Activated naive CD4-positive, alpha-beta T cell (primary cell): ENCODE measurements around the gene PCDHGA6.
A peak's percentile ranks its signal among the peaks of the same experiment; 100 is the strongest.
"Not testable (repeated sequence)": the region's sequence is repeated elsewhere in the genome, so short reads cannot be mapped to it uniquely, and the experiment has no call there.

Source experiments
- DNase-seq, 4 experiments: peaks; one replicate each; lab custom pipeline; 2025; lab: John Stamatoyannopoulos, UW

PCDHGA6 gene

DNA sequence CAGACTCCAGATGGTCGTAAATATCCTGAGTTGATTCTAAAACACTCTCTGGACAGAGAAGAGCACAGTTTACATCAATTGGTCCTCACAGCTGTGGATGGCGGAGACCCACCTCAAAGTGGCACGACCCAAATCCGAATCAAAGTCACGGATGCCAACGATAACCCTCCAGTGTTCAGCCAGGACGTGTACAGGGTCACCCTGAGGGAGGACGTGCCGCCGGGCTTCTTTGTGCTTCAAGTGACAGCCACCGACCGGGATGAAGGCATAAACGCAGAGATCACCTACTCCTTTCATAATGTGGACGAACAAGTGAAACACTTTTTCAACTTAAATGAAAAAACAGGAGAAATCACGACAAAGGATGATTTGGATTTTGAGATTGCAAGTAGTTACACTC lies 13.0 kb upstream of the PCDHGA6 start:
- DNase-seq: no peak

DNA sequence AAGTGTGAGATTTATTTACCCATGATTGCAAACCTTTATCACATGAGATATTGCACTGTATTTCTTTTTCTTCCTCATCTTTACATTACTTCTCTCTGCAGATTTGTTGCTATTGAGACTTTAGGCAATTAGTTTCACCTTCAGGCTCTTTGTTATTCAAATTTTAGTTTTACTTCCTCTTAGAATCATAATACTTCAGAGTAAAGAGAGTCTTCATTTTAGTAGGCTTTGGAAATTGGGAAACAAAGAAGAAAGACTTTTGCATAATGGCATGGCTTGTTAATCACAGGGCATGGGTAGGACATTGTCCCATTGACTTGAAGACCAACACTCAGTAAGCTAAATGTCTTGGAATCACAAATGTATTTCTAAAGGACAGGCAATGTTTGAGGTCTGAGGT lies 11.0 kb upstream of the PCDHGA6 start:
- no peak for DNase-seq

DNA sequence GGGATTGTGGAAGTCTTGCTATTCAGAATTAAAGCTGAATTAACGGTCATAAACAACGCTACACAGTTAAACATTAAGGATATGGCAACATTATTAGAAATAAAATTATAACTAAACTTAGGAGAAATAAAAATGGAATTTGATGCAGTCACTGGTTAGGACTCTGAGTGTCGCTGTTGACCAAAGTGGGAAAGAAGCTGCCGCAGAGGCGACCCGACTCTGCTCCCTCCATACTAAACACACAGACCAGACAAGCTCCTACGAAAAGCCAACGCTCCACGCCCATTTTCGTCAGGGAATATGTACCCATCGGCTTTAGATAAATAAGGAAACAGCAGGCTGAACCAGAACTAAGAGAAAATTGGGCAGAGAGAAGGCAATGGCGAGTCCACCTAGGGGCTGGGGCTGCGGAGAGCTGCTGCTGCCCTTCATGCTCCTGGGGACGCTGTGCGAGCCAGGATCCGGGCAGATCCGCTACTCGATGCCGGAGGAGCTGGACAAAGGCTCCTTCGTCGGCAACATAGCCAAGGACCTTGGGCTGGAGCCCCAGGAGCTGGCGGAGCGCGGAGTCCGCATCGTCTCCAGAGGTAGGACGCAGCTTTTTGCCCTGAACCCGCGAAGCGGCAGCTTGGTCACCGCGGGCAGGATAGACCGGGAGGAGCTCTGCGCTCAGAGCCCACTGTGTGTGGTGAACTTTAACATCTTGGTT lies 9.6 kb upstream of the PCDHGA6 start, which contains the start of gene PCDHGA5:
TSS of gene PCDHGA5 (plus strand) at position 211 of the 709 bp plus-strand sequence. CDS start at position 380, 169 bp downstream.
- DNase-seq: no peak

DNA sequence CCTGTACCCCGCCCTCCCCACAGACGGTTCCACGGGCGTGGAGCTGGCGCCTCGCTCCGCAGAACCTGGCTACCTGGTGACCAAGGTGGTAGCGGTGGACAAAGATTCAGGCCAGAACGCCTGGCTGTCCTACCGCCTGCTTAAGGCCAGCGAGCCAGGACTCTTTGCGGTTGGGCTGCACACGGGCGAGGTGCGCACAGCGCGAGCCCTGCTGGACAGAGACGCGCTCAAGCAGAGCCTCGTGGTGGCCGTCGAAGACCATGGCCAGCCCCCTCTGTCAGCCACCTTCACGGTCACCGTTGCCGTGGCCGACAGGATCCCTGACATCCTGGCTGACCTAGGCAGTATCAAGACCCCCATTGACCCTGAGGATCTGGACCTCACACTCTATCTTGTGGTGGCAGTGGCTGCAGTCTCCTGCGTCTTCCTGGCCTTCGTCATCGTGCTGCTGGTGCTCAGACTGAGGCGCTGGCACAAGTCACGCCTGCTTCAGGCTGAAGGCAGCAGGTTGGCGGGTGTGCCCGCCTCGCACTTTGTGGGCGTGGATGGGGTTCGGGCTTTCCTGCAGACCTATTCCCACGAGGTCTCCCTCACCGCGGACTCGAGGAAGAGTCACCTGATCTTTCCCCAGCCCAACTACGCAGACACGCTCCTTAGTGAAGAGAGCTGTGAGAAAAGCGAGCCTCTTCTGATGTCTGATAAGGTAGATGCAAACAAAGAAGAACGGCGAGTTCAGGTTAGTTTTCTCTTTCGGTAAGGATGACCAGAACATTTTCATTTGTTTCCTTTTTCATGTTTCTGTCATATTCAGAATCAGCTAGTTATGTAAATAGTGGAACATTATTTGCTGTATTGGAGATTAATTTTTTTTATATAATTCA lies 7.4 kb upstream of the PCDHGA6 start:
- DNase-seq: no peak

DNA sequence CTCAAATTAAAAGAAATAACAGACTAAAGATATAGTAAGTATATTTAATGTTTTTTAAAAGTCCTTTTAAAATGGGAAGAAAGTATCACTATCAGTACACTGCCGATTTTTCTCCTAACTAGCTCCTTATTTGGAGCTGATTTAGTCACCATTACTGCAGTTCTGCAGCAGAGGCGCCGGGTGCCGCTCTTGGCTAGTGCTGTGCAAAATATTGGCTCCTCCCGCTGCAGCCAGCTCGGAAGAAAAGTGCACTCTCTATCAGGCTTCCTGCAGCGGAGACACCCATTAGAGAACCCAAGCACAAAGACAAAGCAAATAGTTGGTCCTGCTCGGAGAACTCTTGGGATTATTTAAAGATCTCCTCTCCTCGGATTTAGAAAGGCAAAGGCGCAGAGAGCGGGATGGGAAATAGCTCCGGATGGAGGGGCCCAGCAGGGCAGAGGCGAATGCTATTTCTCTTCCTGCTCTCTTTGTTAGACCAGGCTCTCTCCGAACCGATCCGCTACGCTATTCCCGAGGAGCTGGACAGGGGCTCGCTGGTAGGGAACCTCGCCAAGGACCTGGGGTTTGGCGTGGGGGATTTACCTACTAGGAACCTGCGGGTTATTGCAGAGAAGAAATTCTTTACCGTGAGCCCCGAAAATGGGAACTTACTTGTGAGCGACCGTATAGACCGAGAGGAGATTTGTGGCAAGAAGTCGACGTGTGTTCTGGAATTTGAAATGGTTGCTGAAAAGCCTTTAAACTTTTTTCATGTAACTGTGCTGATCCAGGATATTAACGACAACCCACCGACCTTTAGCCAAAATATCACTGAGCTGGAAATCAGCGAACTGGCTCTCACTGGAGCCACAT lies 3.5 kb upstream of the PCDHGA6 start, which contains the start of gene PCDHGB3:
TSS of gene PCDHGB3 (plus strand) at position 249 of the 855 bp plus-strand sequence. CDS start at position 402, 153 bp downstream.
- peak in 1 of 4 experiments; percentile 7 for DNase-seq

DNA sequence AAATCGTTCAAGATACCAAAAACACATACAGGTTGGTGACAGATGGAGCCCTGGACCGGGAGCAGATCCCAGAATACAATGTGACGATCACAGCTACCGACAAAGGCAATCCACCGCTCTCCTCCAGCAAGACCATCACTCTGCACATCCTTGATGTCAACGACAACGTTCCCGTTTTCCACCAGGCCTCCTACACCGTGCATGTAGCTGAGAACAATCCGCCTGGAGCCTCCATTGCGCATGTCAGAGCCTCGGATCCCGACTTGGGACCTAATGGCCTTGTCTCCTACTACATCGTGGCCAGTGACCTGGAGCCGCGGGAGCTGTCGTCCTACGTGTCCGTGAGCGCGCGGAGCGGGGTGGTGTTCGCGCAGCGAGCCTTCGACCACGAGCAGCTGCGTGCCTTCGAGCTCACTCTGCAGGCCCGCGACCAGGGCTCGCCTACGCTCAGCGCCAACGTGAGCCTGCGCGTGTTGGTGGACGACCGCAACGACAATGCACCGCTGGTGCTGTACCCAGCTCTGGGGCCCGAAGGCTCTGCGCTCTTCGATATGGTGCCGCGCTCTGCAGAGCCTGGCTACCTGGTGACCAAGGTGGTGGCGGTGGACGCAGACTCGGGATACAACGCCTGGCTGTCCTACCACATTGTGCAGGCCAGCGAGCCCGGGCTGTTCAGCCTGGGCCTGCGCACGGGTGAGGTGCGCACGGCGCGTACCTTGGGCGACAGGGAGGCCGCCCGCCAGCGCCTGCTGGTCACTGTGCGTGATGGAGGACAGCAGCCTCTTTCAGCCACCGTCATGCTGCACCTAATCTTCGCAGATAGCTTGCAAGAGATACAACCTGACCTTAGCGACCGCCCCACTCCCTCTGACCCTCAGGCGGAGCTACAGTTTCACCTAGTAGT lies 1.9 kb upstream of the PCDHGA6 start:
- DNase-seq: no peak

DNA sequence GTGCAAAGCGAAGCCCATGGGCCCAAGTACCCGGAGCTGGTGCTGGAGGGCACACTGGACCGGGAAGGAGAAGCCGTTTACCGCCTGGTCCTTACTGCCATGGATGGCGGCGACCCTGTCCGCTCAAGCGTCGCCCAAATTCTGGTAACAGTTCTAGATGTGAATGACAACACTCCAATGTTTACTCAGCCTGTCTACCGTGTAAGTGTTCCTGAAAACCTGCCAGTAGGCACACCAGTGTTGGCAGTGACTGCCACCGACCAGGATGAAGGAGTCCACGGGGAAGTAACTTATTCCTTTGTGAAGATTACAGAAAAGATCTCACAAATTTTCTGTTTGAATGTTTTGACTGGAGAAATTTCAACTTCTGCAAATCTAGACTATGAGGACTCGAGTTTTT lies 936 bp downstream of the PCDHGA6 start:
- DNase-seq: no peak

DNA sequence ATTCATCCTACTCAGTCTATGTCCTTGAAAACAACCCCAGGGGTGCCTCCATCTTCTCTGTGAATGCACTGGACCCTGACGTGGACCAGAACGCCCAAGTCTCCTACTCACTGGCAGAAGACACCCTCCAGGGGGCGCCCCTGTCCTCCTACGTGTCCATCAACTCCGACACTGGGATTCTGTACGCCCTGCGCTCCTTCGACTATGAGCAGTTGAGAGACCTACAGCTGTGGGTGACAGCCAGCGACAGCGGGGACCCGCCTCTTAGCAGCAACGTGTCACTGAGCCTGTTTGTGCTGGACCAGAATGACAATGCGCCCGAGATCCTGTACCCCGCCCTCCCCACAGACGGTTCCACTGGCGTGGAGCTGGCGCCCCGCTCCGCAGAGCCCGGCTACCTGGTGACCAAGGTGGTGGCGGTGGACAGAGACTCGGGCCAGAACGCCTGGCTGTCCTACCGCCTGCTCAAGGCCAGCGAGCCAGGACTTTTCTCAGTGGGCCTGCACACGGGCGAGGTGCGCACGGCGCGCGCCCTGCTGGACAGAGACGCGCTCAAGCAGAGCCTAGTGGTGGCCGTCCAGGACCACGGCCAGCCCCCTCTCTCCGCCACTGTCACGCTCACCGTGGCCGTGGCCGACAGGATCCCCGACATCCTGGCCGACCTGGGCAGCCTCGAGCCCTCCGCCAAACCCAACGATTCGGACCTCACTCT lies 1.9 kb downstream of the PCDHGA6 start:
- not testable (repeated sequence) for DNase-seq

DNA sequence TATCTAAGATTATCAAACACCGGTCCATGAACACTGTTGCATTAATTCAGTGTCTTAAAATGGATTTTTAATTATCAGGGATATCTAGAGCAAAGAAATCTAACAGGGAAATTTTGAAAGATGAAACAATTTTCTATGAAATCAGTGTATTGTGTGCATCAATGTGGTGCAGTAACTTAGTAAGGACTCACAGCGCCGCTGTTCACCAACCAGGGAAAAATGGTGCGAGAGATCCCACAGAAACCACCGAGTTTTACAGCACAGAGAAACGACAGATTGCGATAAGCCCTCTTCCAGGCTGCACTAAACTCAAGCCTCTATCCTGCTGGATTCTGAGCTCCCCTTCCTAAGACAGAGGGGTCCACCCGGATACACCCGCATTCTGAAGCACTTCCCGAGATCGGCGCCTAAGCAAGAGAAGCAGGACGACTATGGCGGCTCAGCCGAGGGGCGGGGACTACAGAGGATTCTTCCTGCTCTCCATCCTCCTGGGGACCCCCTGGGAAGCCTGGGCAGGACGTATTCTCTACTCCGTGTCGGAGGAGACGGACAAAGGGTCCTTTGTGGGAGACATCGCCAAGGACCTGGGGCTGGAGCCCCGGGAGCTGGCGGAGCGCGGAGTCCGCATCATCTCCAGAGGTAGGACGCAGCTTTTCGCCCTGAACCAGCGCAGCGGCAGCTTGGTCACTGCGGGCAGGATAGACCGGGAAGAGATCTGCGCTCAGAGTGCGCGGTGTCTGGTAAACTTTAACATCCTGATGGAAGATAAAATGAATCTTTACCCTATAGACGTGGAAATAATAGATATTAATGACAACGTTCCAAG lies 9.0 kb downstream of the PCDHGA6 start, which contains the start of gene PCDHGA7:
TSS of gene PCDHGA7 (plus strand) at position 274 of the 826 bp plus-strand sequence. CDS start at position 432, 158 bp downstream.
- no peak for DNase-seq

DNA sequence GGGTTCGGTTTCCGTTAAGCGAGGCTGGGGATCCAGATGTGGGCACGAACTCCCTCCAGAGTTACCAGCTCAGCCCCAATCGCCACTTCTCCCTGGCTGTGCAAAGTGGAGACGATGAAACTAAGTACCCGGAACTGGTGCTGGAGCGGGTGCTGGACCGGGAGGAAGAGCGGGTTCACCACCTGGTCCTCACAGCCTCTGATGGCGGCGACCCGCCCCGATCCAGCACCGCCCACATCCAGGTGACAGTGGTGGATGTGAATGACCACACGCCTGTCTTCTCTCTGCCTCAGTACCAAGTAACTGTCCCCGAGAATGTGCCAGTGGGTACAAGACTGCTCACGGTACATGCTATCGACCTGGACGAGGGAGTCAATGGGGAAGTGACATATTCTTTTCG lies 9.7 kb downstream of the PCDHGA6 start:
- DNase-seq: no peak

DNA sequence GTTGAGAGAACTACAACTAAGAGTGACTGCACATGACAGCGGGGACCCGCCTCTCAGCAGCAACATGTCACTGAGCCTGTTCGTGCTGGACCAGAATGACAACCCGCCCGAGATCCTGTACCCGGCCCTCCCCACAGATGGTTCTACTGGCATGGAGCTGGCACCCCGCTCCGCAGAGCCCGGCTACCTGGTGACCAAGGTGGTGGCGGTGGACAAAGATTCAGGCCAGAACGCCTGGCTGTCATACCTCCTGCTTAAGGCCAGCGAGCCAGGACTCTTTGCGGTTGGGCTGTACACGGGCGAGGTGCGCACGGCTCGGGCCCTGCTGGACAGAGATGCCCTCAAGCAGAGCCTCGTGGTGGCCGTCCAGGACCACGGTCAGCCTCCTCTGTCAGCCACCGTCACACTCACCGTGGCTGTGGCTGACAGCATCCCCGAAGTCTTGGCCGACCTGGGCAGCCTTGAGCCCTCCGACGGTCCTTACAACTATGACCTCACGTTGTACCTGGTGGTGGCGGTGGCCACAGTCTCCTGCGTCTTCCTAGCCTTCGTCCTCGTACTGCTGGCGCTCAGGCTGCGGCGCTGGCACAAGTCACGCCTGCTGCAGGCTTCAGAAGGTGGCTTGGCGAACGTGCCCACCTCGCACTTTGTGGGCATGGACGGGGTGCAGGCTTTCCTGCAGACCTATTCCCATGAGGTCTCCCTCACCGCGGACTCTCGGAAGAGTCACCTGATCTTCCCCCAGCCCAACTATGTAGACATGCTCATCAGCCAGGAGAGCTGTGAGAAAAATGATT lies 11.0 kb downstream of the PCDHGA6 start:
- no peak for DNase-seq

DNA sequence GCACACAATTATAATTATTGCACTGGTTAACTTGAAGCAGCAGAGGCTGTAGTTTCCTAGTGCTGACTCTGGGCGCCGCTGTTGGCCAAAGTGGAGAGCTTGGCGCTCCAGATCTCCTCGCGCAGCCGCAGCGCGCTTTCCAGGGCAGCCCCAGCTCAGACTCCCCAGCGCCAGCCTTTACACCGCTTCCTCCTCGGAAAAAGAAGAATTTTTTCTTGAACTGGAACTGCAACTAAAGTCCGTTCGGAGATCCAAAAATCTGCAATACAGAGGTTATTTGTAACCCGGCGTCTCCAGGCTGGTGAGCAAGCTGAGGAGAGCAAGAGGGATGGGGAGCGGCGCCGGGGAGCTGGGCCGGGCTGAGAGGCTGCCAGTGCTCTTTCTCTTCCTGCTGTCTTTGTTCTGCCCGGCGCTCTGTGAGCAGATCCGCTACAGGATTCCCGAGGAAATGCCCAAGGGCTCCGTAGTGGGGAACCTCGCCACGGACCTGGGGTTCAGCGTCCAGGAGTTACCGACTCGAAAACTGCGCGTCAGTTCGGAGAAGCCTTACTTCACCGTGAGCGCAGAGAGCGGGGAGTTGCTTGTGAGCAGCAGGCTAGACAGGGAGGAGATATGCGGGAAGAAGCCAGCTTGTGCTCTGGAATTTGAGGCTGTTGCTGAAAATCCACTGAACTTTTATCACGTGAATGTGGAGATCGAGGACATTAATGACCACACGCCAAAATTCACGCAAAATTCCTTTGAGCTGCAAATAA lies 14.0 kb downstream of the PCDHGA6 start, which contains the start of gene PCDHGB4:
TSS of gene PCDHGB4 (plus strand) at position 142 of the 755 bp plus-strand sequence. CDS start at position 329, 187 bp downstream.
- not testable (repeated sequence) for DNase-seq

DNA sequence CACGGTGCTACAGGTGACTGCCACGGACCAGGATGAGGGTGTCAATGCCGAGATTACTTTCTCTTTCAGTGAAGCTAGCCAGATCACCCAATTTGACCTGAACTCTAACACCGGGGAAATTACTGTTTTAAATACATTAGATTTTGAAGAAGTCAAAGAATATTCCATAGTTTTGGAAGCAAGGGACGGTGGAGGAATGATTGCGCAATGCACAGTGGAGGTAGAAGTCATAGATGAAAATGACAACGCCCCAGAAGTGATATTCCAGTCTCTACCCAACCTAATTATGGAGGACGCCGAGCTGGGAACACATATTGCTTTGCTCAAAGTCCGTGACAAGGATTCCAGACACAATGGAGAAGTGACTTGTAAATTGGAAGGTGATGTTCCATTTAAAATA lies 15.0 kb downstream of the PCDHGA6 start:
- no peak for DNase-seq

DNA sequence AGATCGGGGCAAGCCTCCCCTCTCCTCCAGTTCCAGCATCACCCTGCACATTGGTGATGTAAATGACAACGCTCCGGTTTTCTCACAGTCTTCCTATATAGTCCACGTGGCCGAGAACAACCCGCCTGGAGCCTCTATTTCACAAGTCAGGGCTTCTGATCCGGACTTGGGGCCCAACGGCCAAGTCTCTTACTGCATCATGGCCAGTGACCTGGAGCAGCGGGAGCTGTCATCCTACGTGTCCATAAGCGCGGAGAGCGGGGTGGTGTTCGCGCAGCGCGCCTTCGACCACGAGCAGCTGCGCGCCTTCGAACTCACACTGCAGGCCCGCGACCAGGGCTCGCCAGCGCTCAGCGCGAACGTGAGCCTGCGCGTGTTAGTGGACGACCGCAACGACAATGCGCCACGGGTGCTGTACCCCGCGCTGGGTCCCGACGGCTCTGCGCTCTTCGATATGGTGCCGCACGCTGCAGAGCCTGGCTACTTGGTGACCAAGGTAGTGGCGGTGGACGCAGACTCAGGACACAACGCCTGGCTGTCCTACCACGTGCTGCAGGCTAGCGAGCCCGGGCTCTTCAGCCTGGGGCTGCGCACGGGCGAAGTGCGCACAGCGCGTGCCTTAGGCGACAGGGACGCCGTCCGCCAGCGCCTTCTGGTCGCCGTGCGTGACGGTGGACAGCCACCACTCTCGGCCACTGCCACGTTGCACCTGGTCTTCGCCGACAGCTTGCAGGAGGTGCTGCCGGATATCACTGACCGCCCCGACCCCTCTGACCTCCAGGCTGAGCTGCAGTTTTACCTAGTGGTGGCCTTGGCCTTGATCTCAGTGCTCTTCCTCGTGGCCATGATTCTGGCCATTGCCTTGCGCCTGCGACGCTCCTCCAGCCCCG lies 15.7 kb downstream of the PCDHGA6 start:
- DNase-seq: no peak

DNA sequence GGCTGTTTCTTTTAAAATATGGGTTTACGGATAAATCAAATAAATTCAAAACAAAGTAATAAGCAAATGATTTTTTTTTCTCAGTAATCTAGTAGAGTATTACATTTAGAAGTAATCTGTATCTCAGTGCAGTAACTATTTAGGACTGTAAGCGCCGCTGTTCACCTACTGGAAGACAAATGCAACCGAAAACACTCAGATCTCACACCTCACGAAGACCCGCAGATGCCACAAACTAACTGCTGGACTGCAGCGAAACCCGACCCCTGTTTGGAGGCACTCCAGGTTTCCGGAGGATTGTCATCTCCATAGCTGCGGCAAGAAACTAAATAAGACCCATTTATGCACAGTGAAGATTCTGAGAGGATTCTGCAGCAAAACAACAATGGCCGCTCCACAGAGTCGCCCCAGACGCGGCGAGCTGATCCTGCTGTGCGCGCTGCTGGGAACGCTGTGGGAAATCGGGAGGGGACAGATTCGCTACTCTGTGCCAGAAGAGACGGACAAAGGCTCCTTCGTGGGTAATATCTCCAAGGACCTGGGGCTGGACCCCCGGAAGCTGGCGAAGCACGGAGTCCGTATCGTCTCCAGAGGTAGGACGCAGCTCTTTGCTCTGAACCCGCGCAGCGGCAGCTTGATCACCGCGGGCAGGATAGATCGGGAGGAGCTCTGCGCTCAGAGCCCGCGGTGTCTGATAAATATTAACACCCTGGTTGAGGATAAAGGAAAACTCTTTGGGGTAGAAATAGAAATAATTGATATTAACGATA lies 18.9 kb downstream of the PCDHGA6 start, which contains the start of gene PCDHGA8:
TSS of gene PCDHGA8 (plus strand) at position 205 of the 770 bp plus-strand sequence. CDS start at position 386, 181 bp downstream.
- no peak for DNase-seq

DNA sequence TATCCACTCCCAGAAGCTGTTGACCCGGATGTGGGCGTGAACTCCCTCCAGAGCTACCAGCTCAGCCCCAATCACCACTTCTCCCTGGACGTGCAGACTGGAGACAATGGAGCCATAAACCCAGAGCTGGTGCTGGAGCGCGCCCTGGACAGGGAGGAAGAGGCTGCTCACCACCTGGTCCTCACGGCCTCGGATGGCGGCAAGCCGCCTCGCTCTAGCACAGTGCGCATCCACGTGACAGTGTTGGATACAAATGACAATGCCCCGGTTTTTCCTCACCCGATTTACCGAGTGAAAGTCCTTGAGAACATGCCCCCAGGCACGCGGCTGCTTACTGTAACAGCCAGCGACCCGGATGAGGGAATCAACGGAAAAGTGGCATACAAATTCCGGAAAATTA lies 19.6 kb downstream of the PCDHGA6 start:
- no peak for DNase-seq
